Activated T-cell treated with anti-CD3 and anti-CD28 coated beads for 48 hours (primary cell): ENCODE data around the gene SRP9.
"Not testable (repeated sequence)": the region's sequence is repeated elsewhere in the genome, so short reads cannot be mapped to it uniquely, and the experiment has no call there.

Source experiments
- DNase-seq: peaks from one replicate; pipeline ENCODE4 v3.0.0-alpha.2; 2020; ENCODE audit warnings: low read depth

Gene SRP9

DNA sequence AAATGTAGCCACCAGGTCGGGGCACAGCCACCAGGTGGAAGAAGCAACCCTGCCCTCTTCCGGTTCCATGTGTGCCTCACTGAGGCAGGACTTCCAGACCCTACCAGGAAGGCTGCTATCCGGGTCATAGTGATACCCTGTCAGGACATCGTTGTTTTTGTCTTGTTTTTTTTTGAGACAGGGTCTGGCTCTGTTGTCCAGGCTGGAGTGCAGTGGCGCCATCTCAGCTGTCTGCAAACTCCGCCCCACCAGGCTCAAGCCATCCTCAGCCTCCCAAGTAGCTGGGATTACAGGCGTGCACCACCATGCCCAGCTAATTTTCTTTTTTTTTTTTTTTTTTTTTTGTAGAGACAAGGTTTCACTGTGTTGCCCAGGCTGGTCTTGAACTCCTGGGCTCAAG is 37.5 kb downstream of the SRP9 start:
- DNase-seq, result not testable (repeated sequence)

DNA sequence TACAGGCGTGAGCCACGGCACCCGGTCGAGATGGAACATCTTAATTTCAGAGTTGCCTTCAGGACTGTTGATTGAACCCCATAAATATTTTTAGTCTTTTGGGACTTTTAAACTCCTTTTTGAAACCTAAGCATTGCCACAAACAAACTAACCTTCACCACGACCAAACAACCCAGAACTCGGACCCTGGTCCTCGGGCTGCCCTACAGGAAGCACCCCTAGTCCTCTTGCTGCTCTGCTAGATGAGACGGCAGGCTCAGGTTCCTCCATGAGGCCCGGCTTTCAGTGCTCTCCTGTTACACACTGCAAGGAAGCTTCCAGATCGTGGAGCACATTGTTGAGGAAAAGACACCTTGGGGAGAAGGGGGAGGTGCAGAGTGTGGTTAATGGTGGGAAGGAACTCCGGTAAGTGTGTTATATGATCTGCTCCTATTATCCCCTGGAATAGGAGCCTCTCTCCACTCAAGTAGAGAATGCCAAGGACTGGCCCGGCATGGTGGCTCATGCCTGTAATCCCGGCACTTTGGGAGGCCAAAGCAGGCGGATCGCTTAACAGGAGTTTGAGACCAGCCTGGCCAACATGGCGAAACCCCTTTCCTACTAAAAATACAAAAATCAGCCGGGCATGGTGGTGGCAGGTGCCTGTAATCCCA is 38.0 kb downstream of the SRP9 start:
- no peak for DNase-seq

DNA sequence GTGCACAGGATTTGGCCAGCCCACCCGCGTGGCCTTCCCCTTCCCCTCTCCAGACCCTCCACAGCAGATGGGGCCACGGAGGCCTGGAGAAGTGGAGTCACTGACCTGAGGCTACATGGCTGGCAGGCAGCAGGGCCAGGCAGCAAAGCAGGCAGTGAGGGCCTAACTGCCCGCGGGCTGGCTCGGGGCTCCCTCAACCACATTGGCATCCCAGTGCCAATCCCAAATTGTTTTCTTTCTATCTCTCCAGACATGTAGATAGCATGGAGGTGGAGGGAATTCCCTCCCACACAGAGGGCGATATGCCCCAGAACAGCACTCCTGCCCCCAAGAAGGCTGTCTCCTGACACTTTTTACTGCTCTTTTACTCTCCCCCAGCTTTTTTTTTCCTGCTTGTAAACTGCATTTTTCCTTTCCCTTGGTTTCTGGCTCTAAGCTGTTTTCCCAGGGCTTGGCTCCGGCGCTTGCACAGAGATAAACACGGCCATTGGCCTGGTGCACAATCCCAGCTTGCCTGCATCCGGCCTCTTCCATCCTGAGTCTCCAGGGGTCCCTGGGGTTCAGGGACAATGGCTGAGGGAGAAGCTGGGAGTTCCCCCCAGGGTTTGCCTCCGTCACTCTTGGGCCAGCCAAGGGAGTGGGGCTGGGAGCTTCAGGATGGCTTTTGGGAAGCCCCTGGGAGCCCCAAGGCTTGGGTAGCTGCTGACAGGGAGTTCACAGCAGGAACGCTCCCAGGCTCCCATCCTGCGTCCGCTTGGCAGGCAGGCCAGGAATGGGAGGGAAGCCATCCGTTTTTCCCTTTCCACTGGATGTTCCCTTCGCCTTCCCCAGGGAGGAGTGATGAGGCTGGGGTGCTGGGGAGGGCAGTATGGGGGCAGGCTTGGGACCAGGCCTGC is 39.3 kb downstream of the SRP9 start:
- no peak for DNase-seq

DNA sequence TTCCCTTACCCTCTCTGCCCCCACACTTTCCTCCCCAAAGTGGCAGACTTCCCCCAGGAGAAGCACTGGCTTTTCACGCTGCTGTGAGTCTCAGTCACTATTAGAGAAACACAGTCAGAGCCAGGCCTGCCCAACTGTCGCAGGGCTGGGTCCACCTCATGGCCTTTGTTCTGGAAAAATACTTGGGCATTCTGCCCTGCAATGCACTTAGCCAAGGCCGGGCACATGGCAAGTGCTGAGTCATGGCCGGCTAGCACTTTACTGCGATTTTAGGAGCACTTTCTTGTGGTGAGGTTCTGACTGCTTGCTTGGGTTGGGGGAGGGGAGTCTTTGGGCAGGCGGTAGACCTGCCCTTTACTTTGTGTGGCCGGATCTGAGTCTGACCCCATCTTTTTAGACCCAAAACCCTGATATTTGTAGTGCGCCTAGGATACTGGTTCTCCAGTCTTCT is 40.0 kb downstream of the SRP9 start:
- DNase-seq, result no peak

DNA sequence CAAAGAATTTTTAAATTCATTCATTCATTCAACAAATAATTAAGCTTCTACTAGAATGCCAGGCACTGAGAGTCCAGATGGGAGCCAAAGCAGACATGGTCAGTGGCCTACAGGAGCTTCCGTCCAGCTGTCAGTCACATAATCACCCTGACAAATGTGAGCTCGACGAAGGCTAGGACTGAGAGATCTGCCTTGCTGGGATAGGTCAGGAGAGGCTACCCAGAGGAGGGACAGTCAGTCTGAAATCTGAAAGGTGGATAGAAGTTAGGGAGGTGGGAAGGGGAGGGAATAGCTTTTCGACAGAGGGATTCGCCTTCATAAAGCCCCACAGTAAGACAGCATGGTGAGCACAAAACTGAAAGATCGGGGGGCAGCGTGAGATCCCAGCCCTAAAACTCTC is 40.6 kb downstream of the SRP9 start:
- no peak for DNase-seq

DNA sequence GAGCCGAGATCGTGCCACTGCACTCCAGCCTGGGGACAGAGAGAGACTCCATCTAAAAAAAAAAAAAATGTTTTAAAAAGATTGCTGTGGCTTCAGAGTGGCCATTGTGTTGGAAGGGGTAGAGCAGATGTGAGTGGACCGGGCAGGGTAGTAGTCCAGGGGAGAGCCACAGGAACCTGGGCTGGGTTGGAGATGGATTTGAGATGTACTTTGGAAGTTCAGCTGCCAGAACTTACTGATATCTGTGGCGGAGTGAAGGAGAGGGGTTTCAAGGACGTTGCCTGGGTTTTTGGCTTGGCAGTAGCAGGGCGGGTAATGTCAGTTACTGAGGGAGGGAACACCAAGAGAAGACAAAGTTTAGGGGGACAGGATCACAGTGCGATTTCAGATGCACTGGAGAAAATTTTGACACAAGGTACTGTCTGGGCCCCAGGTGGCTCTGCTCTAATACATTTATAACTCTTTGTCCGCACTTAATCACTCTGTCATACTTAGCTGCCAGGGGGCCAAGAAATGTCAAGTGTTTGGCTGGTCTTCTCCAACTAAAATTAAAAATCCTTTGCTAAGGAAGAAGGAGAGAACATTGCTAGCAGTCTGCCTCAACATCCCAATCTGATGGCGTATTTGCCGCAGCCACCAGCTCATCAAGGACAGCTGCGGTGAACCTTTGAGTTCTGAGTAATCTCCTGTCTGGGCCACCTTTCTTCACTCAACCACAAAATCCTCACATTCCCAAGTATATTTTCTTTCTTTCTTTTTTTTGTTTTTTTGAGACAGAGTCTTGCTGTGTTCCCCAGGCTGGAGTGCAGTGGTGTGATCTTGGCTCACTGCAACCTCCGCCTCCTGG is 41.9 kb downstream of the SRP9 start:
- DNase-seq, result no peak

DNA sequence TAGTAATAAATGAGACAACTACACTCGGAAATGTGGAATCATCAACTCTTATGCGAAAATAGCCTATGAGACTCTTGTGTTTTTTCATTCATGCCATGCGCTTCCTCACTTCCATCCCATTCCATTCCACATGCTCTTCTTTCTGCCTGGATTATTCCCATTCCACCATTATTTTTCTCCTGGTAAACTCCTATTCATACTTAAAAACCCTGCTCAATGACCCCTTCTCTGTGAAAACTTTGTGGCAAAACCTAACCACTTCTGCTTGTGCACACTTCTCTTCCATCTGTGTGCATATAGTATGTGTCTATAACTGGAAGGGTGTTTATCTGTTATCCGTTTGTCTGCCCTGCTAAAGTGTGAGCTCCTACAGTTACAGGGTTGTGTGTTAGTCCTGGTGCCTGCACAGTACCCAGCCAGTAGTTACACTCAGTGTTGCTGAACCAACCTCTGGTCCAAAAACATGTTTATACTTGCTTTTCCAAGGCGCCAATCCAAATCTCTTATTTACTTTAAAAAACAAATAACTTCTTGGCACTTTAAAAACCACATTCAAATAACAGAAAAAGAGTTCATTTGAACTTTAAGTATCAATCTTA is 43.0 kb downstream of the SRP9 start:
- no peak for DNase-seq

DNA sequence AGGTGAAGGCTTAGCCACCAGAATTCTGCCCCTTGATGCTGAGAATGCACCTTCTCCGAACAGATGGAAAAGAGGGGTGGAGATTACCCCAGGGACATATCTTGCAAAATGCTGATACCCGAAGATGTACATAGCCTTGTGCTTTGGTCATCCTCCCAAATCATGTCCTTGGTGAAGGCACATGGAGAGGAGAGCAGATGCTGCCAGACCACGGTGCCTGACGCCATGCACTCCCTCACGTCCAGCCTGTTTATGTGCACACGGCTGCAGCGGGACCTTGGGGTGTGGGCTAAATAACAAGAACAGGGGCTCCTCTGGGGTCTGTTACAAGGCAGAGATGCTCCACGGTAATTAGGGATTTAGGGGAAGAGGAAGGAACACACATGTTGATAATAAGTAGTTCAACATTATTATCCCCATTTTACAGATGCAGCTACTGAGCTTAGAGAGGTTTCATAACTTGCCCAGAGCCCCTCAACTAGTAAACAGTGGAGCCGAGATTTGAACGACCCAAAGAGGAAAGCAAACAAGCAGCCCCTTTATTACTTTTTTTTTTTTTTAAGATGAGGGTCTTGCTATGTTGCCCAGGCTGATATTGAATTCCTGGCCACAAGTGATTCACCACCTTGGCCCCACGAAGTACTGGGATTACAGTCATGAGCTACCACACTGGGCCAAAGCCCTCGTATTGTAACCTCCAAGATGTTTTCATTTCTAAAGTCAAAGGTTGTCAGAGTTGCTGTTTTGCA is 45.2 kb downstream of the SRP9 start:
- no peak for DNase-seq

DNA sequence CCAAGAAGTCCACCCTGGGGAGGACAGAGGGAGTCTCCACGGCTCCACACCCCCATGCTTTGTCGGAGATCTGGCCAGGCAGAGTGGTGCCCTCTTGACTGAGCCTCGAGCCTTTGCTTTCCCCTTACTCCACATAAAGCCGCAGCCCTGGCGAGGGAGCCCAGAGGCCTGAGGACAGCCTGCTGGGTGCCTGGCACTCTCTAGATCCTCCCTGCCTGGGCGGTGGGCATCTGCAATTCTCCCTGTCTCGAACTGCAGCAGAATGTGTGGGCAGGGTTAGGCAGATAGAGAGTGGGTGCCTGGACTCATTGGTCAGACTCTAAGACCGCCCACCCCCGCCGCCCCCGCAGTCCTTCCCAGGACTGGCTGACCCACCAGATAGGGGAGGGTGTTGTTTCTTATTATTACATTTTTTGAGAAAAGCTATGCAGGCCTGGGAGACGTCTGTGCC is 46.2 kb downstream of the SRP9 start:
- no peak for DNase-seq

DNA sequence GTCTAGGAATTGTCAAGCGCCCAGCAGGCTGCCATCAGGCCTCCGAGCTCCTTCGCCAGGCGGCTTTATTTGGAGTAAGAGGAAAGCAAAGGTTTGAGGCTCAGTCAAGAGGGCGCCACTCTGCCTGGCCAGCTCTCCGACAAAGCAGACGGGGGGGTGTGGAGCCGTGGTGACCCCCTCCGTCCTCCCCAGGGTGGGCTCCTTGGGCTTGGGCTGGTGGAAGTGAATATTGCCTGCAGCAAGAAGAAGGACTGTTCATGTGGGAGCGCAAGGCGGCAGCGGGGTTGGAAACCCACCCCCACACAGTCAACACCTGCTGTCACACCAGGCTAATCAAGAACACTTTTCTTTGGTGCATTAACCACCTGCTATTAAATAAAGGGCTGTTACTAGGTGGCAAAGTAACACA is 46.9 kb downstream of the SRP9 start:
- no peak for DNase-seq

DNA sequence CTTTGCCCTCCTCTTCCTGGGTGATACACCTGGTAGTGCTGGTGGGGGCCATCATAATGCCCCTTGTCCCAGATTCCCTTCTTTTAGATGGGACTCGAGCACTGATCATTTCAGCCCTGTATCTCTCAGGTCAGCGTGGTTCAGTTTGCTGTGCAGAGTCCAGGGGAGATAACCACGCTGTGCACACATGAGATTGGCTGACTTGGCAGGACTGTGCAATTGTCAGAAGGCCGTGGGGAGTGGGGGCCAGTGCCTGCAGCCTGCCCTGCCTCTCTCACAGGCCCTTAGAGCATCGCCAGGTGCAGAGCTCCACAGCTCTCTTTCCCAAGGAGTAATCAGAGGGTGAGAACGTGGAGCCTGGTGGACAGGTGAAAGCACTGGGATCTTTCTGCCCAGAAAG is 47.5 kb downstream of the SRP9 start:
- DNase-seq, result no peak

DNA sequence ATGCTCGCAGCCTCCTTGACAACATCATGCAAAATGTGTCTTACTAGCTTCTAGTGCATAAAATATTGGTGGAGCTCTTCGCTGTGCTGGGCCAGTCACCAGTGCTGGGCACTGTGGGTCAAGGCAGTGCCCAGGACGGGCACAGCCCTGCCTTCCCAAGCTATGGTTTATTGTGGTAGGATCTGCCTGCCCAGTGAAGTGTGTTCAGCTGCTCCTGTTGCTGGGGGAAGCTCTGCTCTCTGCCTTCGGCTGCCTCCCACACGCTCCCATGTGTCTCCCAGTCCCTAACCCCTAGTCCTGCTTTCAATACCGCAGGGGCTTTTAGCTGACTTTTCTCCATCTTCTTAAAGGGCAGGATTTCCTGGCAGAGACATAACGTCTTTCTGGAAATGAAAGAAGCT is 48.0 kb downstream of the SRP9 start:
- DNase-seq, result no peak

DNA sequence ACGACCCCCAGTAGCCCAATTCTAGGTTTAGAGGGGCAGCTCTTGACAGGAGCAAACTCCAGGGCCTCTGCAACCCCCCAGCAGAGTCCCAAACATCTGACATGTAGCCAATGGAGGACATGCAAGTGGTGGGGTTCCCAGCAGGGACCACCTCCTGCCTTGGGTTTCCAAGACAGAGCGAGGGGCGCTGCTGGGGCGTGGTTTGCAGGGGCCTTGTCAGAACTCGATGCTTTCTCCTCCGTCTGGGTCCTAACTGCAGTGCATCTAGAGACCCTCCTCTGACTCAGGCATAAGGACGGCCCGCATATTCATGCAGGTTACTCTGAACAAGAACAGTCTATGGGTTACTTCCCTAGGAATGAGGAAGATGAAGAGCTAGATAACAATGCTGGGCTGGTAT is 49.5 kb downstream of the SRP9 start:
- DNase-seq, result no peak

DNA sequence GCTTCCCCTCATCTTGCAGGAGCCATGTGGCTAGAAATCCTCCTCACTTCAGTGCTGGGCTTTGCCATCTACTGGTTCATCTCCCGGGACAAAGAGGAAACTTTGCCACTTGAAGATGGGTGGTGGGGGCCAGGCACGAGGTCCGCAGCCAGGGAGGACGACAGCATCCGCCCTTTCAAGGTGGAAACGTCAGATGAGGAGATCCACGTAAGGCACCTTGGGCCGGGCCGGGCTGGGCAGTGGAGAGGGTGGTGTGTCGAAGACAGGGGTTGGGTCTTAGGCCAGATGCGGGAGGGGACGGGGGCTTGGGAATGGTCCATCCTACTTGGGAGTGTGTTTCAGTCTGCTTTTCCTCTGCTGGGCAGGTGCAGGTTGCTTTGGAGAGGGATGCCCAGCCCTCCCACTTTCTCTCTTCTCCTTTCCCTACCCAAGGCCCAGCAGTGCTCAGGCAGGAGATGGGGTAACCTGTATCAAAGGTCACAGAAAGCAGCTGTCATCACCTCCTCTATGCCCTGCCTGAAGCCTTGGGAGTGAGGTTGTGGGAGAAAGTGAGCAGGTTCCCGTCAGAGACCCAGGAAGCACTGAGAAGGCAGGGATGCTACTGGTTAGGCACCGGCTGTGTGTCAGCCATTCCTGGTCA is 51.2 kb downstream of the SRP9 start:
- DNase-seq, result no peak

DNA sequence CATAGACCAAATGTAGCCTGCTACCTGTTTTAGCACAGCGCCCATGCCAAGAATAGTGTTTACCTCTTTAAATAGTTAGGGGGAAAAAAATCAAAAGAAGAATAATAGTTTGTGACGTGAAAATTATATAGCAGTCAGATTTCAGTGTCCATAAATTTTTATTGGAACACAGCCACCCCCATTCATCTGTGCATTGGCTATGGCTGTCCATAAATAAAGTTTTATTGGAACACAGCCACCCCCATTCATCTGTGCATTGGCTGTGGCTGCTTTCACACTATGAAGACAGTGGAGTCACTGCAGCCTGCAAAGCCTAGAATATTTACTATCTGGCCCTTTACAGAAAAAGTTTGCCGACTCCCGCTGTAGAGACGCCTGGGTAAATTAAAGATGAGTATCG is 53.2 kb downstream of the SRP9 start:
- DNase-seq, result no peak

DNA sequence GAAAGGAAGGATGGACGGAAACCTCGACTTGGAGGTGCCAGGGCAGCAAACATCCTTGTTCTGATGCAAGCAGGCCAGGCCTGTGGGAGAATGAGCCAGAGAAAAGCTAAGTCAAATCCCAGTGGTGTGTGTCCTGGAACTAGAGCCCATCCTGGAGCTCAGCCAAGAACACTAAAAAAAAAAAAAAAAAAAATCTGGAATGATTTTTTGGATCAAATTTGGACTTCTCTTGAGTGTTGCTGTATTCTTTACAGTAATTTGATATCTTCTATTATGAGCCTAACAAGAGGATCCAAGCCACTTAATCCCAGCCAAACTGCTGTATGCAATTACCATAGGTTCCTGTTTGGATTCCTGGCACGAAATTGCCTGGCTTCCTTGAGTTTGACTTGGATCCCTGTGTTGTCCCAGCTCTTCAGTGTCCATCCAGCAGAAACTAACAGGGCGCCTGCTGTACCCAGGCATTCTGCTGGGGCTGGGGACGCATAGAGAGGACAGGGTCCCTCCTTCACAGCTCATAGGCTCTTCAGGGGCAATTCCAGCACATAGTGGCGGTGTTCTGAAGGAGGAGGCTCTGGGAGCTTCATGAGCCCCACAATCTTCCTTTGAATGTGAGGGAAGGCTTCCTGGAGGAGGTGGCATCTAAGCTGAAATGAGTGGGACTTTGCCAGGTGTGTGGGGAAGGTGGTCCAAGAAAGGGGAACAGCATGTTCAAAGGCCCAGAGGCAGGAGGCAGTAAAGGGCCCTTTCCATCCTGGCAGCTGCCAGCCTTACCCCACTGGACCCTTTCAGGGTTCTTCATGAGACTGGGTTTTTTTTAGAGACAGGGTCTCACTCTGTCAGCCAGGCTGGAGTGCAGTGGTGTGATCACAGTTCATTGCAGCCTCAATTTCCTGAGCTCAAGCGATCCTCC is 57.0 kb downstream of the SRP9 start:
- DNase-seq, result no peak

DNA sequence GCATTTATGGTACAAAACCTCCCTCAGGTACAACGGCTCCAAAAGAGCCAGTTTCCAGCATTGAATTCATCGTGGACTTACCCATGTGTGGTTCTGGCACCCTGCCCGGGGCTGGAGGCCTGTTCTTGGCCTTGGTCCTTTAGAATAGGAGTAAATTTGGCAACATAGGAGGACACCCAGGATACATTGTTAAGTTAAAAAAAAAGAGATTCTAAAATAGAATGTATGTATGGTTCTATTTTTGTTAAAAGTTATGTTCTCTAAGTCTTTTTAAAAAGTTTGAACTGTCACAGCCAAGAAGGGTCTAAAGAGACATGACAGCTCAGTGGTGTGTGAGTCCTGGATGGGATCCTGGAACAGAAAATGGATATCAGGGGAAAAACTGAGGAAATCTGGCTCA is 58.2 kb downstream of the SRP9 start:
- DNase-seq, result no peak

DNA sequence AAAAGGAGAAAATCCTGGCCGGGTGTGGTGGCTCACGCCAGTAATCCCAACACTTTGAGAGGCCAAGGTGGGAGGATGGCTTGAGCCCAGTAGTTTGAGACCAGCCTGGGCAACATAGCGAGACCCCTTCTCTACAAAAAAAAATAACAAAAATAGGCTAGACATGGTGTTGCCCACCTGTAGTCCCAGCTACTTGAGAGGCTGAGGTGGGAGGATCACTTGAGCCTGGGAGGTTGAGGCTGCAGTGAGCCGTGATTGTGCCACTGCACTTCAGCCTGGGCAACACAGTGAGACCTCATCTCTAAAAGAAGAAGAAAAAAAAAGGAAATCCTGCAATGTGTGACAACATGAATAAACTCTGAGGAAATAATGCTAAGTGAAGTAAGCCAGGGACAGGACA is 58.7 kb downstream of the SRP9 start:
- DNase-seq, result not testable (repeated sequence)

DNA sequence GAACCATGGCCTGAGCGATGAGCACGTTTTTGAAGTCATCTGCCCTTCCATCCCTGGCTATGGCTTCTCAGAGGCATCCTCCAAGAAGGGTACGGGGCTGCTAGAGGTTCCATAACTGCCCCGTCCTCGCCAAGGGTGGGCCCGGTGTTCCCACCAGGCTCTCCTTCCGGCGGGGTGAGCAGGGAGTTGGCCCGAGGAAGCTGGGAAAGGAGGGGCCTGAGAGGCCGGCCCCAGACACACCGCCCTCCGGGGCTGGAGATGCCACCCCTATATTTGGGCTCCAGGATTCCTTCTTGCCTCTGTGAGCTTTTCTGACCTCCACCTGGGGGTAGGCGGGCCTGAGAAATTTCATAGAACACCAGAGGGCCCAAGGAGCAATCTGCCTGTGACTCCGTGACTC is 61.2 kb downstream of the SRP9 start:
- no peak for DNase-seq
